Smooth muscle cell (in vitro differentiated cells): Measurements from ENCODE around the gene NAPSA. TPM values are rescaled to one million over a fixed set of nuclear protein-coding genes. Genes with fewer than 3 reads are reported as not detected.

Experiments used
- DNase-seq: peaks from one replicate; lab custom pipeline; 2025; ENCODE audit not compliant: unreplicated experiment; lab: John Stamatoyannopoulos, UW
- H2AFZ ChIP-seq: fragments of 200-600 bp; sonication (generic); 2 replicates; pipeline ENCODE4 v1.6.0; 2016; ENCODE audit warnings: antibody characterized with exemption, low read depth, mild to moderate bottlenecking
- H3F3A ChIP-seq: fragments of 200-600 bp; sonication (generic); 2 replicates; pipeline ENCODE4 v1.6.0; 2017; ENCODE audit warnings: antibody characterized with exemption, low read depth
- H3K27ac ChIP-seq: fragments of 200-600 bp; sonication (generic); 2 replicates; pipeline ENCODE4 v1.5.1; 2016; ENCODE audit warnings: low read depth, mild to moderate bottlenecking
- H3K27me3 ChIP-seq: fragments of 200-600 bp; sonication (generic); 2 replicates; pipeline ENCODE4 v1.6.1; 2016; ENCODE audit warnings: low read depth, mild to moderate bottlenecking
- H3K36me3 ChIP-seq: fragments of 200-600 bp; sonication (generic); 2 replicates; pipeline ENCODE4 v1.5.1; 2016; ENCODE audit warnings: low read depth
- H3K4me1 ChIP-seq: fragments of 200-600 bp; sonication (generic); 2 replicates; pipeline ENCODE4 v1.5.1; 2016; ENCODE audit warnings: low read depth
- H3K4me2 ChIP-seq: fragments of 200-600 bp; sonication (generic); 2 replicates; pipeline ENCODE4 v1.6.0; 2016; ENCODE audit warnings: mild to moderate bottlenecking
- H3K4me3 ChIP-seq: fragments of 200-600 bp; sonication (generic); 2 replicates; pipeline ENCODE4 v1.5.1; 2016; ENCODE audit warnings: mild to moderate bottlenecking
- H3K79me2 ChIP-seq: fragments of 200-600 bp; sonication (generic); 2 replicates; pipeline ENCODE4 v1.6.0; 2016; ENCODE audit warnings: low read depth, mild to moderate bottlenecking
- H3K9ac ChIP-seq: fragments of 200-600 bp; sonication (generic); 2 replicates; pipeline ENCODE4 v1.6.0; 2016; ENCODE audit warnings: low read depth
- H3K9me3 ChIP-seq: fragments of 200-600 bp; sonication (generic); replicated peaks from 2 replicates; pipeline ENCODE4 v1.5.1; 2016; ENCODE audit warnings: low read depth
- H4K20me1 ChIP-seq: fragments of 200-600 bp; sonication (generic); 2 replicates; pipeline ENCODE4 v1.6.0; 2016; ENCODE audit warnings: low read depth
- CTCF ChIP-seq: fragments of 200-600 bp; sonication (generic); IDR thresholded peaks from 2 replicates; pipeline ENCODE4 v1.5.1; 2017; ENCODE audit warnings: borderline replicate concordance, mild to moderate bottlenecking, antibody characterized with exemption; ENCODE audit not compliant: insufficient read depth, poor library complexity, severe bottlenecking
- WGBS: methylation state at CpG from one replicate; pipeline ENCODE4 v1.1.7; 2016; ENCODE audit warnings: low lambda C conversion rate; 5-methylcytosine and 5-hydroxymethylcytosine counted together
- polyA plus RNA-seq: library from polyadenylated mRNA; unstranded; fragments of >200 nt; fragmentation: Nextera tagmentation; extraction: Ambion mirVana; gene quantifications from 2 replicates; pipeline ENCODE4 v1.2.1, GENCODE V29; 2016
- total RNA-seq: library from RNA; depleted of rRNA; stranded (reverse); fragments of >200 nt; gene quantifications from 2 replicates; pipeline ENCODE4 v1.2.3, GENCODE V29; 2014

The NAPSA gene
- total and polyA plus RNA-seq, 2 experiments from 2014 or later = 0.27 to 0.65 TPM

- Histone ChIP-seq H3F3A (no peaks in the 10 kb centered on the region), H3K9ac (no peak overlapping the region), H3K27ac (no peak overlapping the region), H3K4me2 (no peak overlapping the region), H3K27me3 (peaks cover 38% of the 10 kb centered on the region), H3K79me2 (no peaks in the 10 kb centered on the region), H3K36me3 (no peaks in the 10 kb centered on the region), H3K4me1 (no peaks in the 10 kb centered on the region), H4K20me1 (no peaks in the 10 kb centered on the region), H3K9me3 (no peaks in the 10 kb centered on the region), H2AFZ (no peak overlapping the region), H3K4me3 (no peak overlapping the region)
- 67% methylated on average over 10 of the region's 10 CpGs for WGBS
- TF ChIP-seq CTCF = no peak
- DNase-seq = no peak
These were observed 54.5 kb downstream of the NAPSA start for GRCh38 chr19:50310759-50311465.

- DNase-seq = no peak
- Histone ChIP-seq H4K20me1 (no peaks in the 10 kb centered on the region), H3K4me1 (no peaks in the 10 kb centered on the region)
These were observed 55.9 kb downstream of the NAPSA start for GRCh38 chr19:50309396-50310125.

GRCh38 chr19:50308991-50309390, 56.4 kb downstream of the NAPSA start:
- no peak overlapping the region for H3K9ac ChIP-seq
- no peaks in the 10 kb centered on the region for H3K9me3 ChIP-seq
- DNase-seq = no peak
- H3K79me2 ChIP-seq = no peaks in the 10 kb centered on the region
- H3K27ac ChIP-seq = no peak overlapping the region
- no peaks in the 10 kb centered on the region for H3F3A ChIP-seq
- H3K36me3 ChIP-seq = no peaks in the 10 kb centered on the region
- peaks cover 24% of the 10 kb centered on the region for H3K27me3 ChIP-seq
- H4K20me1 ChIP-seq = no peaks in the 10 kb centered on the region
- no peak overlapping the region for H3K4me2 ChIP-seq
- WGBS = 87% methylated on average over 19 of the region's 21 CpGs
- no peak overlapping the region for H2AFZ ChIP-seq
- no peak overlapping the region for H3K4me3 ChIP-seq
- H3K4me1 ChIP-seq = no peaks in the 10 kb centered on the region
- TF ChIP-seq CTCF = no peak

More at GRCh38 chr19:50309396-50310125, 55.9 kb downstream of the NAPSA start:
- Histone ChIP-seq H3K27me3 (peaks cover 29% of the 10 kb centered on the region), H3K4me2 (no peak overlapping the region), H3K4me3 (no peak overlapping the region), H3K79me2 (no peaks in the 10 kb centered on the region), H3K27ac (no peak overlapping the region), H3K9me3 (no peaks in the 10 kb centered on the region), H3K9ac (no peak overlapping the region), H3F3A (no peaks in the 10 kb centered on the region), H2AFZ (no peak overlapping the region), H3K36me3 (no peaks in the 10 kb centered on the region)
- no peak for TF ChIP-seq CTCF
- WGBS = 83% methylated on average over 10 of the region's 16 CpGs

Other genes starting within 250 kb of the NAPSA start
- gene IZUMO2, start 202.4 kb downstream of the NAPSA start, total RNA-seq = not detected in 2 replicates
- not detected in 2 replicates for gene IZUMO2, start 202.4 kb downstream of the NAPSA start, polyA plus RNA-seq
- 30.6 and 44.9 TPM in 2 replicates for gene MYH14, start 162.0 kb downstream of the NAPSA start, total RNA-seq
- 7.5 and 27.6 TPM in 2 replicates for gene MYH14, start 162.0 kb downstream of the NAPSA start, polyA plus RNA-seq
- gene KCNC3, start 36.3 kb downstream of the NAPSA start, total RNA-seq = 0.54 and 1.4 TPM in 2 replicates
- 0.46 and 1.3 TPM in 2 replicates for gene KCNC3, start 36.3 kb downstream of the NAPSA start, polyA plus RNA-seq
- gene NR1H2, start 10.8 kb upstream of the NAPSA start, total RNA-seq = 39.5 and 48.3 TPM in 2 replicates
- 69.7 and 85.7 TPM in 2 replicates for gene NR1H2, start 10.8 kb upstream of the NAPSA start, polyA plus RNA-seq
- gene POLD1, start 18.7 kb upstream of the NAPSA start, total RNA-seq = 14.9 and 16.0 TPM in 2 replicates
- 37.6 and 41.6 TPM in 2 replicates for gene POLD1, start 18.7 kb upstream of the NAPSA start, polyA plus RNA-seq
- gene SPIB, start 53.3 kb upstream of the NAPSA start, total RNA-seq = not detected in 2 replicates
- gene SPIB, start 53.3 kb upstream of the NAPSA start, polyA plus RNA-seq = 0.17 TPM in 1 of 2 replicates, not detected in the other
- 0.18 TPM in 1 of 2 replicates, not detected in the other for gene MYBPC2, start 67.3 kb upstream of the NAPSA start, total RNA-seq
- not detected in 2 replicates for gene MYBPC2, start 67.3 kb upstream of the NAPSA start, polyA plus RNA-seq
- gene EMC10, start 110.9 kb upstream of the NAPSA start, total RNA-seq = 49.0 and 51.7 TPM in 2 replicates
- 18.0 and 22.0 TPM in 2 replicates for gene EMC10, start 110.9 kb upstream of the NAPSA start, polyA plus RNA-seq
- 1.7 and 4.1 TPM in 2 replicates for gene GARIN5A, start 111.2 kb upstream of the NAPSA start, total RNA-seq
- 2.1 and 3.7 TPM in 2 replicates for gene GARIN5A, start 111.2 kb upstream of the NAPSA start, polyA plus RNA-seq
- 17.1 and 32.0 TPM in 2 replicates for gene JOSD2, start 145.6 kb upstream of the NAPSA start, total RNA-seq
- 77.6 and 85.1 TPM in 2 replicates for gene JOSD2, start 145.6 kb upstream of the NAPSA start, polyA plus RNA-seq
- gene ASPDH, start 148.3 kb upstream of the NAPSA start, total RNA-seq = not detected in 2 replicates
- gene ASPDH, start 148.3 kb upstream of the NAPSA start, polyA plus RNA-seq = 0.89 TPM in 1 of 2 replicates, not detected in the other
- gene LRRC4B, start 202.8 kb upstream of the NAPSA start, total RNA-seq = 8.6 and 10.1 TPM in 2 replicates
- 1.7 and 2.2 TPM in 2 replicates for gene LRRC4B, start 202.8 kb upstream of the NAPSA start, polyA plus RNA-seq